HK-2 (cell line): ENCODE results near the gene ACSL4.

Experiments
- DNase-seq: peaks from one replicate; pipeline ENCODE4 v3.0.0-alpha.2; 2018; ENCODE audit not compliant: unreplicated experiment

The ACSL4 gene

GRCh38 chrX:109596015-109596414, 137.0 kb downstream of the ACSL4 start:
- no peak for DNase-seq
